Measurements from ENCODE around the gene KLB.
"Not testable (repeated sequence)": the region's sequence is repeated elsewhere in the genome, so short reads cannot be mapped to it uniquely, and the experiment has no call there.

Gene KLB

GRCh38 chr4:39406763-39407583, at the start of gene KLB:
TSS of gene KLB (plus strand) at chr4:39406930. CDS start at chr4:39406950, 20 bp downstream.
- H3K4me3 ChIP-seq (ENCODE audit: low read depth, low read length): peak within 1 kb of the TSS; percentile 6
- peak; percentile 55 for DNase-seq (ENCODE audit: low read depth)

DNA sequence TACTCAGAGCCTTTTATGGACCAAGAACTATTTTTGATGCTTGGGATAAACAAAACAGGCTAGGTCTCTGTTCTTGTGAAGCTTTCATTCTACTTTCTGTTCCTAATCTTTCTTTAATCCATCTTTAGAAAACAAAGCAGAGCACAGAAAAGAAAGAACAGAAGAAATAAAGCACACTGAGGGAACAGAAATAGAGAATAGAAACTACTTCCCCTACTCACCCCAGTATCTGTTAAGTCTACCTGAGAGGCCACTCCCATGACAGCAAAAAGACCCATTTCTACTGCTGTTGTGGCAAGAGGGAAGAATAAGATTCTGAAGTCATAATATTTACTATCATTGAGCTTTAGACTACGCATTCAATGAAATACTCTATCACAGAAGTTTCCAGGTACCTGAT, 49.7 kb upstream of the KLB start:
- no peak overlapping the region for H3K4me3 ChIP-seq (ENCODE audit: low read depth, low read length)
- DNase-seq (ENCODE audit: low read depth): no peak

GRCh38 chr4:39360611-39361010, 46.1 kb upstream of the KLB start:
- DNase-seq (ENCODE audit: low read depth); H3K4me3 ChIP-seq (ENCODE audit: low read depth, low read length): not testable (repeated sequence)

- no peak overlapping the region for H3K4me3 ChIP-seq (ENCODE audit: low read depth, low read length)
- no peak for DNase-seq (ENCODE audit: low read depth)
These were observed 43.9 kb upstream of the KLB start for GRCh38 chr4:39362827-39363226.

DNA sequence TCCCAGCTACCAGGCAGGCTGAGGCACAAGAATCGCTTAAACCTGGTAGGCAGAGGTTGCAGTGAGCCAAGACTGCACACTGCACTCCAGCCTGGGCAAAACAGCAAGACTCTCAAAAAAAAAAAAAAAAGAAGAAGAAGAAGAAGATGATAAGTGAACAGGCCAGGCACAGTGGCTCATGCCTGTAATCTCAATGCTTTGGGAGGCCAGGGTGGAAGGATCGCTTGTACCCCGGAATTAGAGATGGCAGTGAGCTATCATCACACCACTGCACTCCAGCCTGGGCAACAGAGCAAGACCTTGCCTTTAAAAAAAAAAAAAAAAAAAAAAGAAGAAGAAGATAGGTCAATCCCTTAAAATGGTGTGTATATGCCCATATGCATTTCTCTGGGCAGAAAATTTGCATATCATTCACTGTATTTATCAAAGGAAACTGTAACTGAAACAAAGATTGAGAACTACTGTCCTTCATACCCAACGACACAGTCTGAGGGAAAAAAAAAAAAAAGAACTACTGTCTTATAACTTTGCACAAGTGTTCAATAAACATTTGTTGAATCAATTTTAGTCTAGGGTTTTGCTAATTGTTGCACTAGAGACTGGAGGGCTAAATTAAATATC, 42.8 kb upstream of the KLB start:
- DNase-seq (ENCODE audit: low read depth): no peak
- H3K4me3 ChIP-seq (ENCODE audit: low read depth, low read length): no peak overlapping the region

DNA sequence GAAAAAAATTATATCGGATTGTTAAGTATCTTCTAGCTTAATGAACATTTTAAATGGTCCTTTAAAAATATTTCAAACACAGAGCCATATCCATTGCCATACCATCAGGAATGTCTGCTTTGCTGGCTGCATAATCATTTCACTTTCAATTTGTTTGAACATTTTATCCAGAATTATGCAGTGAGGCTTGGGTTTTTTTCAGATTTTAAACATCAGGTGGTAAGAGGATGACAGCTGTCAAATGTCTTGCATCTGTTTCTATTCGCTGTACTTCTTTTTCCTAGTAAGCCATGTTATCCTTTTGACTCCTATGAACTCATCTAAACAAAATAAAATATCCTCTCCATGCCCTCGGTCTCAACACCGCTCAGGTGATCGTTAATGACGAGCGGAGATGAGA, 41.4 kb upstream of the KLB start:
- H3K4me3 ChIP-seq (ENCODE audit: low read depth, low read length): peak overlapping the region; percentile 95

DNA sequence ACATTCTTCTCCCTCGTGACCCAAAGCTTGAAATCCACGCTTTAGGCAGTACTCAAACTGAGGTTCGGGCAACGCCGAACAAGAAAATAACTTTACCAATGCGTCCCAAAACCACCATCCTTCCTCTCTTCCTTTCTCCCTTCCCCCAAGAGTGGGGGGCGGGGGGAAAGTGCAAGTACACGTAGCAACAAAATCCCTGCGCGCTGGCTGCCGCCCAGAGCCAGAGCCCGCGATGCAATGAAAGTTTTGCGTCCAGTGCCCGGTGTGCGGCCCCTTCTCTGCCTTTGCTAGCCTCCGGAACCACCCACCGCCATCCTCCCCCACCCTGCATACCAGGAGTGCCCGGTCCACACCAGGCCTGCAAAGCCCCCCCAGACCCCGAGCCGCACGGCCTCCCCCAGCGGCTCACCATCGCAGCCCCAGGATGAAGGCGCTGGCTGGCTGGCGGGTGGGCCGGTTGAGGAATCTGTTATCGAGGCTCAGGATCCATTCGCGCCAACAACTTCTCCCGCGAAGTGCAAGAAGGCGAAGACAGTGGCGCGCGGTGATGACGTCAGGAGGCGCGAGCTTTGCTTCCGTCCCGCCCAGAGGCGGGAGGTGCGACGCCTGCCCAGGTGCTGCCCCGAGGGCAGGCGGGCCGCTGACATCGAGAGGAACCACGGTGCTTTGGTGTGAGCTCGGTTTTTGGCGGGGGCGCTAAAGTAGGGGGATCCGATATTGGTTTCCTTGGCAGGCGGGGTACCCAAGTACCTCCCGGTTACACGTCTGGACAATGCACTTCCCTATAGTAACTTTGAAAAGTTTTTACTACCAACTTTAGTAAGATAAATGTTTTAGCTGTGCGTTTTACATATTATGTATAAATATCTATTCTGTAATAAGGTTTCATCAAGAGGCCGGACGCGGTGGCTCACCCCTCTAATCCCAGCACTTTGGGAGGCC, 40.6 kb upstream of the KLB start, which contains the start of gene RFC1:
Gene RFC1, minus strand, starts transcription at position 533 of the 942 bp plus-strand sequence. Its CDS starts 121 bp downstream, at position 412.
- peak; percentile 71 for DNase-seq (ENCODE audit: low read depth)
- peak within 1 kb of the TSS; percentile 95 for H3K4me3 ChIP-seq (ENCODE audit: low read depth, low read length)

More for the DNA sequence above, 41.4 kb upstream of the KLB start:
- DNase-seq (ENCODE audit: low read depth): no peak

- H3K4me3 ChIP-seq (ENCODE audit: low read depth, low read length): no peak overlapping the region
- DNase-seq (ENCODE audit: low read depth): no peak
These were observed 39.6 kb upstream of the KLB start for GRCh38 chr4:39367166-39367565.

DNA sequence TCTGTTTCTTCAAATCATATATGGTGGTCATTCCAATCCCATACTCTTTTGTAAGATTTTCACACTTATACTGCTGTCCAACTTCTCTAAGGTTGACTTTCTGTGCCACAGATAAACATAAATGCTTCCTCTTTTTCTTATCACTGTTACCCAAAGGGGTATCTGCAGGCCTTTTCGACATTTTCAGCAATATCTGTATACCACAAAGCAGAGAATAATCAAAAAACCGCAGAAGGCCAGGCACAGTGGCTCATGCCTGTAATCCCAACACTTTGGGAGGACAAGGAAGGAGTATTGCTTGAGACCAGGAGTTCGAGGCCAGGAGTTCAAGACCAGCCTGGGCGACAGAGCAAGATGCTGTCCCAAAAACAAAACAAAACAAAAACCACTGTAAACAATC, 37.4 kb upstream of the KLB start:
- no peak for DNase-seq (ENCODE audit: low read depth)
- no peak overlapping the region for H3K4me3 ChIP-seq (ENCODE audit: low read depth, low read length)

DNA sequence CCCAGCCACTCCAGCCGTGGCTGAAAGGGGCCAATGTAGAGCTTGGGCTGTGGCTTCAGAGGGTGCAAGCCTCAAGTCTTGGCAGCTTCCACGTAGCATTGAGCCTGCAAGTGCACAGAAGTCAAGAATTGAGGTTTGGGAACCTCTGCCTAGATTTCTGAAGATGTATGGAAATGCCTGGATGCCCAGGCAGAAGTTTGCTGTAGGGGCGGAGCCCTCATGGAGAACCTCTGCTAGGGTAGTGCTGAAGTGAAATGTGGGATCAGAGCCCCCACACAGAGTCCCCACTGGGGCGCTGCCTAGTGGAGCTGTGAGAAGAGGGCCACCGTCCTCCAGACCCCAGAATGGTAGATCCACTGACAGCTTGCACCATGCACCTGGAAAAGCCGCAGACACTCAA, 35.5 kb upstream of the KLB start:
- not testable (repeated sequence) for DNase-seq (ENCODE audit: low read depth); H3K4me3 ChIP-seq (ENCODE audit: low read depth, low read length)

DNA sequence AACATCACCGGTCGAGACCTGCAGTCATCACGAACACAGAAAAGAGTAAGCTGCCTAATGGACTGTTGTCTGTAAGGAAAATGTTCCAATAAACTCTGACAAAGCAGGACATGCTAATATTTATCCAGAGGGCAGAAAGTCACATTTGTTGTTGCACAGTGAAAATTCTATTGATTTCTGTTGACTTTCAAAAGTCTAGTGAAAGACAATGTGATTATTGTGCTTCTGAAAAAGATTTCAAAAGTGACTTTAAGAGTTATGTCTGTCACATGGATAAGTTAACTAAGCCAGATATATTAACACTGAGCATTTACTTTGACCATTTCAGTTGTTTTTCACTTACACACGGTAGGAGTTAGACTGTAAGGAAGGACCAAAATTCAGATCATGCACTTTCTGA, 31.3 kb upstream of the KLB start:
- no peak overlapping the region for H3K4me3 ChIP-seq (ENCODE audit: low read depth, low read length)
- DNase-seq (ENCODE audit: low read depth): no peak

- DNase-seq (ENCODE audit: low read depth): no peak
- no peak overlapping the region for H3K4me3 ChIP-seq (ENCODE audit: low read depth, low read length)
These were observed 23.0 kb upstream of the KLB start for GRCh38 chr4:39383690-39384089.

- DNase-seq (ENCODE audit: low read depth): no peak
- no peak overlapping the region for H3K4me3 ChIP-seq (ENCODE audit: low read depth, low read length)
These were observed 22.2 kb upstream of the KLB start for GRCh38 chr4:39384563-39384962.

GRCh38 chr4:39390603-39391002, 16.1 kb upstream of the KLB start:
- no peak overlapping the region for H3K4me3 ChIP-seq (ENCODE audit: low read depth, low read length)
- DNase-seq (ENCODE audit: low read depth): no peak

GRCh38 chr4:39394706-39395105, 12.0 kb upstream of the KLB start:
- DNase-seq (ENCODE audit: low read depth): no peak

DNA sequence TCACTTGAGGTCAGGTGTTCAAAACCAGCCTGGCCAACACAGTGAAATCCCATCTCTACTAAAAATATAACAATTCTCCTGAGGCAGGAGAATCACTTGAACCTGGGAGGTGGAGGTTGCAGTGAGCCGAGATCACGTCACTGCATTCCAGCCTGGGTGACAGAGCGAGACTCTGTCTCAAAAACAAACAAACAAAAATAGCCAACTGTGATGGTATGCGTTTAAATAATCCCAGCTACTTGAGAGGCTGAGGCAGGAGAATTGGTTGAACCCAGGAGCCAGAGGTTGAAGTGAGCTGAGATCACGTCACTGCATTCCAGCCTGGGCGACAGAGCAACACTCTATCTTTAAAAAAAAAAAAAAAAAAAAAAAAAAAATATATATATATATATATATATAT, 5.1 kb upstream of the KLB start:
- H3K4me3 ChIP-seq (ENCODE audit: low read depth, low read length): not testable (repeated sequence)

More at GRCh38 chr4:39394706-39395105, 12.0 kb upstream of the KLB start:
- H3K4me3 ChIP-seq (ENCODE audit: low read depth, low read length): no peak overlapping the region

DNA sequence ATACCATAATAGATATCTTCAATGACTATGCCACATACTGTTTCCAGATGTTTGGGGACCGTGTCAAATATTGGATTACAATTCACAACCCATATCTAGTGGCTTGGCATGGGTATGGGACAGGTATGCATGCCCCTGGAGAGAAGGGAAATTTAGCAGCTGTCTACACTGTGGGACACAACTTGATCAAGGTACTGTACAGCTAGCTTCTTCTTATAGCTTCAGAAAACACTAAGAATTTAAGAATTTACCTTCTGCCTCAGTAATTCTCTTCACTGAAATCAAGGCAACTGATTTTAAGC, 805 bp downstream of the KLB start:
- no peak overlapping the region for H3K4me3 ChIP-seq (ENCODE audit: low read depth, low read length)
- no peak for DNase-seq (ENCODE audit: low read depth)

More for the DNA sequence above, 5.1 kb upstream of the KLB start:
- not testable (repeated sequence) for DNase-seq (ENCODE audit: low read depth)

- DNase-seq (ENCODE audit: low read depth): no peak
- H3K4me3 ChIP-seq (ENCODE audit: low read depth, low read length): no peak overlapping the region
These were observed 3.7 kb downstream of the KLB start for GRCh38 chr4:39410415-39410814.

DNA sequence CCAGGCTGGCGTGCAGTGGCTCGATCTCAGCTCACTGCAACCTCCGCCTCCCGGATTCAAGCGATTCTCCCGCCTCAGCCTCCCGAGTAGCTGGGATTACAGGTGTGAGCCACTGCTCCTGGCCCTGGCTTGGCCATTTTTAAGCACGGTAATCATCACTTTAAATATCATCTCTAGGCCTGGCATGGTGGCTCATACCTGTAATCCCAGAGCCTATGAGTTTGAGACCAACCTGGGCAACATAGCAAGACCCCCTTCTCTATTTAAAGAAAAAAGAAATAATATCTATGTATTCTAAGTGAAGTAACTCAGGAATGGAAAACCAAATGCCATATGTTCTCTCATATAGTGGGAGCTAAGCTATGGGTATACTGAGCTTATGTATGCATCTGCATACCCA, 4.8 kb downstream of the KLB start:
- H3K4me3 ChIP-seq (ENCODE audit: low read depth, low read length); DNase-seq (ENCODE audit: low read depth): not testable (repeated sequence)

Measured in skeletal muscle cell (primary cell).